Measurements from ENCODE around the gene HTT. TPM values are rescaled to one million over a fixed set of nuclear protein-coding genes. Genes with fewer than 3 reads are reported as not detected.

The HTT gene
- polyA plus RNA-seq, 1 donor (not counting 4 experiments of a cell fraction or from before 2014, with no cell fraction given), result 16.2 TPM

GRCh38 chr4:3107691-3108121, 33.2 kb downstream of the HTT start:
- dilution Hi-C loops (cut with MboI; ENCODE audit: extremely low pct_ligation_motif_present, low sequenced_read_pairs), result no loop called here
- H3K9me3 ChIP-seq (ENCODE audit: control insufficient read depth, low read depth, low read length), result no peaks in the 10 kb centered on the region
- TF ChIP-seq EZH2 (IDR thresholded peaks at IDR 0.05; ENCODE audit: low read length), result no peak
- TF ChIP-seq CTCF (optimal IDR thresholded peaks at IDR 0.05 in 1 of 3, IDR thresholded peaks at IDR 0.05 in 1 of 3, conservative IDR thresholded peaks at IDR 0.05 in 1 of 3; ENCODE audit: extremely low read depth in 1 of 3, insufficient read depth in 2 of 3, low read length in 3 of 3), result no peak
- H3K9ac ChIP-seq (ENCODE audit: control insufficient read depth, extremely low read depth, insufficient read depth, low read length), result no peak overlapping the region
- no peak overlapping the region for H3K4me3 ChIP-seq (ENCODE audit: control insufficient read depth in 2 of 3, extremely low read depth in 1 of 3, insufficient read depth in 2 of 3, low read depth in 1 of 3, low read length in 3 of 3)
- no peaks in the 10 kb centered on the region for H3K27me3 ChIP-seq (ENCODE audit: control insufficient read depth, extremely low read depth, insufficient read depth, low read length)
- peaks cover 15 to 17% of the 10 kb centered on the region in 2 experiments for H3K36me3 ChIP-seq (ENCODE audit: control insufficient read depth in 2 of 2, extremely low read depth in 1 of 2, insufficient read depth in 2 of 2, low read length in 2 of 2)
- H3K9me1 ChIP-seq (ENCODE audit: control insufficient read depth, extremely low read depth, insufficient read depth, low read length), result no peaks in the 10 kb centered on the region
- no peak overlapping the region for H2AFZ ChIP-seq (ENCODE audit: control insufficient read depth, low read length)
- no peak for DNase-seq (ENCODE audit: low read depth, low spot score)
- FAIRE-seq, result no peak
- peaks cover 16% of the 10 kb centered on the region for H3K4me1 ChIP-seq (ENCODE audit: control insufficient read depth, extremely low read depth, insufficient read depth, low read length)
- H3K4me2 ChIP-seq (ENCODE audit: control insufficient read depth, extremely low read depth, insufficient read depth, low read depth, low read length), result no peak overlapping the region
- H4K20me1 ChIP-seq (ENCODE audit: control insufficient read depth, extremely low read depth, insufficient read depth, low read length), result peaks cover 2% of the 10 kb centered on the region
- H3K27ac ChIP-seq (ENCODE audit: control insufficient read depth, insufficient read depth, low read length), result no peak overlapping the region
- H3K79me2 ChIP-seq (ENCODE audit: control insufficient read depth, insufficient read depth, low read length), result no peaks in the 10 kb centered on the region

GRCh38 chr4:3108211-3108610, 33.7 kb downstream of the HTT start:
- FAIRE-seq, result no peak
- Histone ChIP-seq H3K27me3 (ENCODE audit: control insufficient read depth, extremely low read depth, insufficient read depth, low read length) (no peaks in the 10 kb centered on the region), H3K36me3 (ENCODE audit: control insufficient read depth in 2 of 2, extremely low read depth in 1 of 2, insufficient read depth in 2 of 2, low read length in 2 of 2) (peaks cover 15 to 17% of the 10 kb centered on the region in 2 experiments), H3K4me1 (ENCODE audit: control insufficient read depth, extremely low read depth, insufficient read depth, low read length) (peaks cover 21% of the 10 kb centered on the region), H3K4me2 (ENCODE audit: control insufficient read depth, extremely low read depth, insufficient read depth, low read depth, low read length) (no peak overlapping the region), H3K4me3 (ENCODE audit: control insufficient read depth in 2 of 3, extremely low read depth in 1 of 3, insufficient read depth in 2 of 3, low read depth in 1 of 3, low read length in 3 of 3) (no peak overlapping the region), H4K20me1 (ENCODE audit: control insufficient read depth, extremely low read depth, insufficient read depth, low read length) (peaks cover 2% of the 10 kb centered on the region), H3K9me3 (ENCODE audit: control insufficient read depth, low read depth, low read length) (no peaks in the 10 kb centered on the region), H3K9ac (ENCODE audit: control insufficient read depth, extremely low read depth, insufficient read depth, low read length) (no peak overlapping the region), H2AFZ (ENCODE audit: control insufficient read depth, low read length) (no peak overlapping the region), H3K79me2 (ENCODE audit: control insufficient read depth, insufficient read depth, low read length) (no peaks in the 10 kb centered on the region), H3K9me1 (ENCODE audit: control insufficient read depth, extremely low read depth, insufficient read depth, low read length) (no peaks in the 10 kb centered on the region), H3K27ac (ENCODE audit: control insufficient read depth, insufficient read depth, low read length) (no peak overlapping the region)
- DNase-seq (ENCODE audit: low read depth, low spot score), result no peak
- dilution Hi-C loops (cut with MboI; ENCODE audit: extremely low pct_ligation_motif_present, low sequenced_read_pairs), result no loop called here
- TF ChIP-seq CTCF (optimal IDR thresholded peaks at IDR 0.05 in 1 of 3, IDR thresholded peaks at IDR 0.05 in 1 of 3, conservative IDR thresholded peaks at IDR 0.05 in 1 of 3; ENCODE audit: extremely low read depth in 1 of 3, insufficient read depth in 2 of 3, low read length in 3 of 3) (no peak), EZH2 (IDR thresholded peaks at IDR 0.05; ENCODE audit: low read length) (no peak)
